NCI-H82 treated with DMSO at 0.1 percent for 48 hours (cell line): ENCODE measurements around the gene PRR33.

Experiments used
- DNase-seq: peaks from one replicate; lab custom pipeline; 2025; ENCODE audit not compliant: unreplicated experiment; lab: John Stamatoyannopoulos, UW

The PRR33 gene

DNA sequence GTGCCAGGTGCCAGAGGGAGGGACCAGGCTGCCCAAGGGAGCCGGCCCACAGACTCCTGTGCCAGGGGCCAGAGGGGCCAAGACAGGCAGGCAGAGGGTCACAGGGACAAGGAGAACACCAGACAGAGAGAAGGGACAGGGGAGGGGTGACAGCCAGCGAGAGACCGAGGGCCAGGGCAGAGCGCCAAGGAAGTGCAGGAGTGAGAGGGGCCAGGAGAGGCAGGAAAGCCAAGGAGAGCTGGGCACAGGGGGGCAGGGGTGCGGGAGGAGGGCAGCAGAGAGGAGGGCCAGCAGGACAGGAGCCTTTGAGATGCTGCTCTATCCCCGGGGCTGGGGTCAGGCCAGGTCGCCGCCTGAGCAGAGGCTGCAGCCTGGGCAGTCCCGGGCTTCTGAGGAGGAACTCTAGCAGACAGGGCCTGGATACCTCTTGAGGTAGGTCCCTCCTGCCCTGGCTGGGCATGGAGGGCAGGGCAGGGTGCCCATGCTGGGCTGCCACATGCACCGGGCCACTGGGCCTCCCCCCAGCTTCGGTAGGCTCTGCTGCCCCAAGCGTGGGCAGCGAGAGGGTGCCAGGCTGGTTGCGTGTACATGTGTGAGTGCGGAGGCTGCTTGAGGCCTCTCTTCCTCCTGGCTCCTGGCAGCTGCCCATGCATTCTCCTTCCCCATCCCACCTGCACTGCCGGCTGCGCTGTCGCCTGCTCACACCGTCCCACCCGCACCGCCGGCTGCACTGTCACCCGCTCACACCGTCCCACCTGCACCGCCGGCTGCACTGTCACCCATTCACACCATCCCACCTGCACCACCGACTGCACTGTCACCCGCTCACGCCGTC, 26.6 kb downstream of the PRR33 start:
- no peak for DNase-seq

DNA sequence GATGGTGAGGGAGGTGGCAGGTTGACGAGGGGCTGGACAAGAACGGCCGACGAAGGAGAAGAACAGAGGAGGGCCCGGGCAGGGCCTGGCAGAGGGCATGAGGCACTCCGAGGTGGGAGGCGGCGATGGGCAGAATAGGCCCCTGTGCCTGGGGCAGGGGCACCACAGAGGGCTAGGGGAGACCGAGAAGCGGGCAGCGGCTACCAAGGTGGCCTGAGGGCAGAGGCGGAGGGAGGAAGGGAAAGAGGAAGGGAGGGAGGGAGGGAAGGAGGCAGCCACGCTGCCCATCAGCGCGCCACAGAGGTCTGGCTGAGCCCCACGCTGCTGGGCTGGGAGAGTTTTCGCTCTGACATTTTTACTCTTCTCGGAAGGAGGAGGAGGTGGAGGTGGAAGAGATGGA, 27.5 kb downstream of the PRR33 start:
- DNase-seq: no peak

GRCh38 chr11:1863352-1864216, 28.1 kb downstream of the PRR33 start:
- no peak for DNase-seq

DNA sequence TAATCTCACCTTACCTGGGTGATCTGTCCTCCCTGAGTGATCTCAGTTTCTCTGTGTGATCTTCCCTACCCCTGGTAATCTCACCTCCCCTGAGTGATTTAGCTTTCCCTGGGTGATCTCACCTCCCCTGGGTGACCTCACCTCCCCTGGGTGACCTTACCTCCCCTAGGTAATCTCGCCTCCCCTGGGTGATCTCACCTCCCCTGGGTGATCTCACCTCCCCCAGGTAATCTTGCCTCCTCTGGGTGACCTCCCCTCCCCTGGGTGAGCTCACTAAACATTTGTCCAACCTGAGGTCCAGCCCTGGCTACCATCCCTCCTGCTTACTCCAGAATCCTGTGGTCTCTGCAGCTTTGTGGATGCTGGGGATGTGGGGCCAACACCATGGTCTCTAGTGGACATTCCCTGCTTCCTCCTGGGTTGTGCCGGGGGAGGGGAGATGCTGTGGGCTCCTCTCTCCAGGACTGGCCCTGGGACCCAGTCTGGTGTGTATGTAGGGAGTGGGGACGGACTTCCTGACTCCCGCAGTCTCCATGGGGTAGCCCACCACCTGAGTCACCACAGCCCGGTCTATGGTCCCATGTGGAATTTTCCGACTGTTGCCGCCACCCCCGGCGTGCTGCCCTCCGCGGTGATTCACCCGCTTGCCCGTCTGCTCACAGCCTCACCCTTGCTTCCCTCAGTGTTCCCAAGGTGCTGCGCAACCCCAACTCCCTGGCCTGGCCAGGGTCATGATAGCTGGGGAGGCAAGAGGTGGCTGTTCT, 28.9 kb downstream of the PRR33 start:
- no peak for DNase-seq

- no peak for DNase-seq
Measured at GRCh38 chr11:1861435-1862411, 30.0 kb downstream of the PRR33 start.

DNA sequence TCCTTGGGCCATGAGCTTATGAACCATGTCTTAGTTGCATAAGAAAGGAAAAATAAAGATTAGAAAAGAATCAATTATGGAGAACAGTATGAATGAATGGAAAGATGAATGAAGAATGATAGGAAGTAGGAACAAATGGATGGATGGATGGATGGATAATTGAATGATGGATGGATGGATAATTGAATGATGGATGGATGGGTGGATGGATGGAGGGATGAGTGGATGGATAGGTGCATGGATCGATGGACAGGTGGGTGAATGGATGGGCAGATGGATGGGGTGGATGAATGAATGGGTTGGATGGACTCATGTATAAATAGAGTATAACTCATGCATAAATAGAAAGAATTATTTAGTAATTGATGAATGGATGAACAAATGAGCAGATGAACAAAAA, 31.6 kb downstream of the PRR33 start:
- no peak for DNase-seq

DNA sequence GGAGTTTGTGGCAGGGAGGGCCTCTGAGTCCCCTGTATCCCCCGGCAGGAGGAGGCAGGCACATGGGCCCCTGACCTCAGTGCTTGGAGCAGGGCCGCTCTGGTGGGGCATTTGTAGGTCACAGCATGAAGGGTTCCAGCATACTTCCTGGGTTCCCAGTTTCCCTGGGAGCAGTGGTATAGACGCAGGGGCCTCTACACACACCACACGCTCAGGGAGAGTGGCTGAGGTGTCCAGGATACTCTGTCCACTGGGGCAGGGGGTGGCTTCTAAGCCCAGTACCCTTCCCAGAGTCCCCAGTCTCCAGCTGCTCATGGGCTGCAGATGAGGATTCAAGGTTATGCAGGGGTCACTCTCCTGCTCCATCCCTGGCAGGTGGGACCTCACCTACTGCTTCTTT, 32.7 kb downstream of the PRR33 start:
- DNase-seq: no peak

GRCh38 chr11:1858576-1858975, 33.1 kb downstream of the PRR33 start:
- no peak for DNase-seq

DNA sequence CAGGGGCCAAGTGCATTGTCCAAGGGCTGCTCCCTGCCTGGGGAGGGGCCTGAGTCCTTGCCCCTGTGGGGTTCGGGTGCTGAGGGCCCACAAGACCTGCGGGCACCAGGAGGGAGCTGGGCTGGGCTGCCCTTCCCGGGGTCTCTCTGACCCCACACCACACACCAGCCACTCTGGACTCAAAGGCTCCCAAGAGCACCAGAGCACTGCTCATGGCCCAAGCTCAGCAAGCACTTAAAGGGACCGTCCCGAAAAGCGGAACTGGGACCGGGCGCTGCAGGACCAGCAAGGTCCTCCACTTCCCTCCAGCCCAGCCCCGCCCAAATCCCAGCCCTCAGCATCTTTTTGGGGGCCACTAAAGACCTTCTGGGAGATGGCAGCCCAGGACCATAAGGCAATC, 33.5 kb downstream of the PRR33 start:
- DNase-seq: no peak

DNA sequence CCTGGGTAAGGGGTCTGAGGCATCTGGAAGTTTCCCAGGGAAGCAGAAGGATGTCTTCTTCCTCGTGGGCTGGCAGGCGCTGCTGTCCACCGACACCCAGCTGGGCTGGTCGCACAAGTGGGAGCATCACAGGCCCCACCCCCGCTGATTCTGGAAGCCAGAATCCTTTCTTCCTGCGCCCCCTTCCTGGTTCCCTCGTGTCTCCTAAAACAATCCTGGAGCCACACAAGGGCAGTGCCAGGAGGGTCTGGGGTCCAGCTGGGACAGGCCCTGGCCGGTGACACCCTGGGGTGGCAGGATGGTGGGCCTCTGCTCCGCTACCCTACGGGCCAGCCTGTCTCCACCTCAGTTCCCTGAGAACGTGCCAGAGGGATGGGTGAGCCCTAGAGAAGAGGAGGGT, 34.6 kb downstream of the PRR33 start:
- DNase-seq: no peak

GRCh38 chr11:1856306-1857005, 35.2 kb downstream of the PRR33 start:
- no peak for DNase-seq

- DNase-seq: no peak
Measured at GRCh38 chr11:1855886-1856265, 35.8 kb downstream of the PRR33 start.

- no peak for DNase-seq
Measured at GRCh38 chr11:1854949-1855885, 36.5 kb downstream of the PRR33 start.

DNA sequence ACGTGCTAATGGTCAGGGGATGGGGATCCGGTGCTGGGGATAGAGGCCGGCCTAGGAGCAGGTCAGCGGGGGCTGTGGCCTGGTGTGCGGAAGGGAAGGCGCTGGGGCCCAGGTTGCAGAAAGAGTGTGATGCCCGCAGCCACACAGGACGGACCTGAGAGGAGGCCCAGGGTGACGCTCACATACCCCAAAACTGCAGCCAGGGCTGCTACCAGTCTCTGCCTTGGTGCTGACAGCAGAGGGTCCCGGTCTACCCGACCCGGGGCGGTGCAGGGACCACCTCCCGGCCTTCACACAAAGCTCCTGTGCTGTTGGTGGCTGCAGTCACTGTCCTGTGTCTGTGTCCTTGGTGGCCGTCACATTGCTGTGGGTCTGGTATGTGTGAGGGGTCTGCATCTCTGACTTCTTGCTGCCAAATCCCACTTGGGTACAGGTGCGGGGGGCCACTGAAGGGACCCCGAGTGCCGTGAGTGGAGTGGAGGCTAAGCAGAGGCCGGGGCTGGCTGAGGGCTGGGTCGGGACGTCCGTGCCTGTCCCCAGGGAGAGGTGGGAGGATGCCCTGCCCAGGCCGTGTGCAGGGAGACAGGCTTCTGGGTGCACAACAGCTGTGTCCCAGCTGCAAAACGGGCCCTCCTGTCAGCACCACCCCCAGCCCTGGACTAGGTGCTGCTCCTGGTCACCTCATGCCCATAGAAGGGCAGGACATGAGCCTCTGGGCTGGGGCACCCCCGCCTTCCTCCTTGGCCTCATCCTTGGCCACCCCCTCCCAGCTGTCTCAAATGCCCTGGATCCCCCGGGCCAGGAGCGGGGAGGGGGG, 37.4 kb downstream of the PRR33 start:
- no peak for DNase-seq

- DNase-seq: no peak
Measured at GRCh38 chr11:1853376-1854131, 38.1 kb downstream of the PRR33 start.

- DNase-seq: no peak
Measured at GRCh38 chr11:1852877-1853276, 38.8 kb downstream of the PRR33 start, which contains the start of gene LSP1. Gene LSP1, plus strand, starts transcription at chr11:1853084. Its CDS starts 61 bp downstream, at chr11:1853145.
